ENCODE data around the gene PDE12. TPM values are rescaled to one million over a fixed set of nuclear protein-coding genes. Genes with fewer than 3 reads are reported as not detected.
"Not testable (repeated sequence)": the region's sequence is repeated elsewhere in the genome, so short reads cannot be mapped to it uniquely, and the experiment has no call there.

PDE12 gene
- total and polyA plus RNA-seq, 2 donors (not counting 3 experiments of a cell fraction or from before 2014, with no cell fraction given): 12.8 to 20.4 TPM

GRCh38 chr3:57604971-57605370, 48.9 kb downstream of the PDE12 start:
- POLR2A ChIA-PET: interaction anchor here (0.6 kb wide), 1 partner anchor 8 kb away, joined by 5 read pairs; no protein-coding TSS in a partner anchor
- intact Hi-C loops (cut with micrococcal nuclease): no loop called here

GRCh38 chr3:57605683-57606082, 49.6 kb downstream of the PDE12 start:
- dilution Hi-C loops (cut with MboI; ENCODE audit: extremely low pct_ligation_motif_present, low sequenced_read_pairs): no loop called here
- no peaks in the 10 kb centered on the region for H4K20me1 ChIP-seq (replicated peaks; ENCODE audit: control insufficient read depth, extremely low read depth, insufficient read depth, low read length)
- CTCF ChIA-PET: no interaction called here
- no peaks in the 10 kb centered on the region for H3K9me3 ChIP-seq (replicated peaks; ENCODE audit: control insufficient read depth, insufficient read depth, low read length)
- H3K36me3 ChIP-seq (ENCODE audit: control insufficient read depth in 2 of 2, extremely low read depth in 1 of 2, insufficient read depth in 2 of 2, low read length in 2 of 2): no peaks in the 10 kb centered on the region
- no peak overlapping the region for H3K9ac ChIP-seq (replicated peaks; ENCODE audit: extremely low read depth, insufficient read depth, low read length)
- H2AFZ ChIP-seq (ENCODE audit: low read depth, low read length): no peak overlapping the region
- TF ChIP-seq FOS (IDR thresholded peaks at IDR 0.05; ENCODE audit: borderline replicate concordance, insufficient read depth, low read length) (no peak), POLR2AphosphoS5 (IDR thresholded peaks at IDR 0.05; ENCODE audit: insufficient read depth, low read depth, low read length) (no peak), EZH2 (IDR thresholded peaks at IDR 0.05; ENCODE audit: borderline replicate concordance, low read depth, low read length, severe bottlenecking) (no peak), MYC (IDR thresholded peaks at IDR 0.05; ENCODE audit: low read depth, low read length) (no peak), POLR2A (IDR thresholded peaks at IDR 0.05; ENCODE audit: low read depth, low read length) (no peak), MAX (IDR thresholded peaks at IDR 0.05; ENCODE audit: insufficient read depth, insufficient read length) (no peak), GATA2 (IDR thresholded peaks at IDR 0.05; ENCODE audit: insufficient read depth, insufficient read length, low read depth, low read length) (no peak), CTCF (IDR thresholded peaks at IDR 0.05; ENCODE audit: extremely low read depth in 1 of 2, insufficient read depth in 1 of 2, low read depth in 1 of 2, low read length in 2 of 2) (no peak), JUN (IDR thresholded peaks at IDR 0.05; ENCODE audit: borderline replicate concordance, insufficient read depth, insufficient read length, low read depth) (no peak)
- no peak overlapping the region for H3K27ac ChIP-seq (ENCODE audit: insufficient read depth, low read depth, low read length)
- intact Hi-C loops (cut with micrococcal nuclease): no loop called here
- POLR2A ChIA-PET: no interaction called here
- FAIRE-seq: no peak
- no peaks in the 10 kb centered on the region for H3K4me1 ChIP-seq (ENCODE audit: control insufficient read depth, extremely low read depth, insufficient read depth, low read length)
- no peak for DNase-seq (ENCODE audit: low read depth, low spot score)
- no peaks in the 10 kb centered on the region for H3K79me2 ChIP-seq (ENCODE audit: control insufficient read depth, insufficient read depth, low read length)
- no peak overlapping the region for H3K4me2 ChIP-seq (ENCODE audit: insufficient read depth, low read length)
- no peaks in the 10 kb centered on the region for H3K9me1 ChIP-seq (replicated peaks; ENCODE audit: control insufficient read depth, extremely low read depth, insufficient read depth, low read length)
- H3K27me3 ChIP-seq (ENCODE audit: control insufficient read depth in 2 of 2, insufficient read depth in 2 of 2, low read length in 2 of 2): no peaks in the 10 kb centered on the region
- no TSS peak for BruUV-seq (replicated peaks)
- H3K4me3 ChIP-seq (replicated peaks in 1 of 3; ENCODE audit: insufficient read depth in 1 of 3, low read depth in 1 of 3, low read length in 3 of 3): no peak overlapping the region

More at GRCh38 chr3:57604971-57605370, 48.9 kb downstream of the PDE12 start:
- no peak overlapping the region for H2AFZ ChIP-seq (ENCODE audit: low read depth, low read length)
- H3K4me2 ChIP-seq (ENCODE audit: insufficient read depth, low read length): no peak overlapping the region
- BruUV-seq (replicated peaks): no TSS peak
- H3K4me1 ChIP-seq (ENCODE audit: control insufficient read depth, extremely low read depth, insufficient read depth, low read length): no peaks in the 10 kb centered on the region
- FAIRE-seq: no peak
- H4K20me1 ChIP-seq (replicated peaks; ENCODE audit: control insufficient read depth, extremely low read depth, insufficient read depth, low read length): no peaks in the 10 kb centered on the region
- H3K27ac ChIP-seq (ENCODE audit: insufficient read depth, low read depth, low read length): no peak overlapping the region
- no peaks in the 10 kb centered on the region for H3K9me3 ChIP-seq (replicated peaks; ENCODE audit: control insufficient read depth, insufficient read depth, low read length)
- H3K9ac ChIP-seq (replicated peaks; ENCODE audit: extremely low read depth, insufficient read depth, low read length): no peak overlapping the region
- no peaks in the 10 kb centered on the region for H3K36me3 ChIP-seq (ENCODE audit: control insufficient read depth in 2 of 2, extremely low read depth in 1 of 2, insufficient read depth in 2 of 2, low read length in 2 of 2)
- no peak for TF ChIP-seq GATA2 (IDR thresholded peaks at IDR 0.05; ENCODE audit: insufficient read depth, insufficient read length, low read depth, low read length)
- H3K4me3 ChIP-seq (replicated peaks in 1 of 3; ENCODE audit: insufficient read depth in 1 of 3, low read depth in 1 of 3, low read length in 3 of 3): no peak overlapping the region
- H3K27me3 ChIP-seq (ENCODE audit: control insufficient read depth in 2 of 2, insufficient read depth in 2 of 2, low read length in 2 of 2): no peaks in the 10 kb centered on the region
- no peaks in the 10 kb centered on the region for H3K79me2 ChIP-seq (ENCODE audit: control insufficient read depth, insufficient read depth, low read length)
- dilution Hi-C loops (cut with MboI; ENCODE audit: extremely low pct_ligation_motif_present, low sequenced_read_pairs): no loop called here
- CTCF ChIA-PET: no interaction called here
- DNase-seq (ENCODE audit: low read depth, low spot score): no peak
- H3K9me1 ChIP-seq (replicated peaks; ENCODE audit: control insufficient read depth, extremely low read depth, insufficient read depth, low read length): no peaks in the 10 kb centered on the region

- dilution Hi-C loops (cut with MboI; ENCODE audit: extremely low pct_ligation_motif_present, low sequenced_read_pairs); CTCF ChIA-PET; DNase-seq (ENCODE audit: low read depth, low spot score); BruUV-seq (replicated peaks); H3K27ac ChIP-seq (ENCODE audit: insufficient read depth, low read depth, low read length); H3K4me3 ChIP-seq (replicated peaks in 1 of 3; ENCODE audit: insufficient read depth in 1 of 3, low read depth in 1 of 3, low read length in 3 of 3); H3K9ac ChIP-seq (replicated peaks; ENCODE audit: extremely low read depth, insufficient read depth, low read length); H4K20me1 ChIP-seq (replicated peaks; ENCODE audit: control insufficient read depth, extremely low read depth, insufficient read depth, low read length); intact Hi-C loops (cut with micrococcal nuclease); H2AFZ ChIP-seq (ENCODE audit: low read depth, low read length); H3K4me2 ChIP-seq (ENCODE audit: insufficient read depth, low read length); H3K36me3 ChIP-seq (ENCODE audit: control insufficient read depth in 2 of 2, extremely low read depth in 1 of 2, insufficient read depth in 2 of 2, low read length in 2 of 2); H3K9me1 ChIP-seq (replicated peaks; ENCODE audit: control insufficient read depth, extremely low read depth, insufficient read depth, low read length); H3K4me1 ChIP-seq (ENCODE audit: control insufficient read depth, extremely low read depth, insufficient read depth, low read length); H3K9me3 ChIP-seq (replicated peaks; ENCODE audit: control insufficient read depth, insufficient read depth, low read length); FAIRE-seq; POLR2A ChIA-PET; H3K79me2 ChIP-seq (ENCODE audit: control insufficient read depth, insufficient read depth, low read length); H3K27me3 ChIP-seq (ENCODE audit: control insufficient read depth in 2 of 2, insufficient read depth in 2 of 2, low read length in 2 of 2): not testable (repeated sequence)
Observed at GRCh38 chr3:57611870-57612269, 55.8 kb downstream of the PDE12 start.
